Naive B cell (primary cell): ENCODE measurements around the gene COL6A1. TPM values are rescaled to one million over a fixed set of nuclear protein-coding genes. Genes with fewer than 3 reads are reported as not detected.

ENCODE experiments used
- ATAC-seq, 2 donors: fragments of 150-1000 bp; cut with Tn5 transposase; 2 replicates each; pipeline ENCODE4 v1.10.0; 2021; ENCODE audit warnings: low read depth in 2 of 2, mild to moderate bottlenecking in 2 of 2, moderate library complexity in 2 of 2
- DNase-seq: peaks from one replicate; pipeline ENCODE4 v3.0.0; 2022
- H3K27ac Mint-ChIP-seq, 6 donors: one replicate each; pipeline ENCODE4 v1.8.0; 2020 to 2022; ENCODE audit warnings: mild to moderate bottlenecking in 6 of 6, mixed read lengths in 6 of 6, moderate library complexity in 5 of 6, inconsistent platforms in 2 of 6
- H3K27me3 Mint-ChIP-seq, 3 donors: one replicate each; pipeline ENCODE4 v1.8.0; 2021 to 2022; ENCODE audit warnings: mixed read lengths in 3 of 3, mild to moderate bottlenecking in 1 of 3
- H3K36me3 Mint-ChIP-seq, 2 donors: one replicate each; pipeline ENCODE4 v1.8.0; 2020 to 2022; ENCODE audit warnings: mixed read lengths in 2 of 2, inconsistent platforms in 1 of 2, mild to moderate bottlenecking in 1 of 2
- H3K4me1 Mint-ChIP-seq, 3 donors: one replicate each; pipeline ENCODE4 v1.8.0; 2020 to 2022; ENCODE audit warnings: mixed read lengths in 3 of 3, inconsistent platforms in 1 of 3, mild to moderate bottlenecking in 1 of 3, moderate library complexity in 1 of 3
- H3K4me3 Mint-ChIP-seq, 8 donors: one replicate each; pipeline ENCODE4 v1.8.0; 2020 to 2022; ENCODE audit warnings: mild to moderate bottlenecking in 8 of 8, mixed read lengths in 8 of 8, moderate library complexity in 8 of 8, inconsistent platforms in 2 of 8
- H3K9me3 Mint-ChIP-seq, 7 donors: one replicate each; pipeline ENCODE4 v1.8.0; 2020 to 2022; ENCODE audit warnings: mixed read lengths in 7 of 7, mild to moderate bottlenecking in 5 of 7, inconsistent platforms in 2 of 7, moderate library complexity in 1 of 7
- polyA plus RNA-seq, 6 donors: library from polyadenylated mRNA; unstranded; fragments of 300-500 nt; fragmentation: Illumina TruSeq; gene quantifications; one replicate each; pipeline ENCODE4 v1.2.3, GENCODE V29; 2021; ENCODE audit warnings: low read depth in 6 of 6

The COL6A1 gene
- polyA plus RNA-seq, 6 donors from 2014 or later, result not detected

GRCh38 chr21:46008893-46009621 is 27.5 kb downstream of the COL6A1 start:
- ATAC-seq (no peak), DNase-seq (no peak)
- H3K9me3 Mint-ChIP-seq, result peaks cover 3 to 12% (median 5%) of the 10 kb centered on the region in 7 donors
- no peak overlapping the region for H3K27ac Mint-ChIP-seq
- peaks cover 0 to 9% (median 9%) of the 10 kb centered on the region in 3 donors for H3K27me3 Mint-ChIP-seq
- no peaks in the 10 kb centered on the region for H3K4me1 Mint-ChIP-seq
- H3K4me3 Mint-ChIP-seq, result no peak overlapping the region
- H3K36me3 Mint-ChIP-seq, result no peaks in the 10 kb centered on the region

DNA sequence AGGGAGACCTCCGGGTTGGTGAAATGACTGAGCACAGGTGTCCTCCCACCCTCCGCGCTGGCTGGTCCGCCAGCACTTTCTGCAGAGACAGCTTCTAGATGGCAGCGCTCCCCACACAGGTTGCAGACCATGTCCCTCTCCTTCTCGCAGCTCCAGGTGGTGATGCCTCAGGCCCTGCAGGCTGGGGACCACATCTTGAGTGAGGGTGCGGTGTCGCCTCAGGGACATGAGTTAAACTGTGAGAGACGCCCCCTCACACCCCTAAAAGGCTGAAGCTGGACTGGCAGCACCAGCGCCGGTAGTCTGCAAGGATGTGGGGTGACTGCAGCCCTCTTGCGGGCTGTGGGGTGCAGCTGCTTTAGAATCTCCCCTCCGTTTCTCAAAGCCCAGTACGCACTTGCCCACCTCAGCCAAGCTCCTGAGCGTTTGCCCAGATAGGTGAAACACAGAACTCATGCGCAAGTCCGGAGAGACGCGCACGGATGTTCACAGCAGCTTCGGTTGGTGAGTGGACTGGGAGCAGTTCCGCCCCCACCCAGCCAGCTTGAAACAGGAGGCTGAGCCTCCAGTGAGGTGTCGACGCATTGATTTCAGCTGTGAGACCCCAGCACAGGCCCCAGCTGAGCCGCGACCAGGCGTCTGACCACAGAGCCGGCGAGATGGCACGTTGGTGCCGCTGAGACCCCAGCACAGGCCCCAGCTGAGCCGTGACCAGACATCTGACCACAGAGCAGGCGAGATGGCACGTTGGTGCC is 28.6 kb downstream of the COL6A1 start:
- Mint-ChIP-seq H3K4me3 (no peak overlapping the region), H3K27ac (peak overlapping the region in 1 of 6 donors; percentile 20), H3K27me3 (peaks cover 6 to 13% (median 12%) of the 10 kb centered on the region in 3 donors), H3K9me3 (peaks cover 3 to 10% (median 5%) of the 10 kb centered on the region in 7 donors), H3K36me3 (no peaks in the 10 kb centered on the region), H3K4me1 (no peaks in the 10 kb centered on the region)
- DNase-seq, result no peak
- ATAC-seq, result no peak

GRCh38 chr21:46011267-46011967 is 29.8 kb downstream of the COL6A1 start:
- Mint-ChIP-seq H3K4me1 (no peaks in the 10 kb centered on the region), H3K4me3 (peak overlapping the region in 1 of 8 donors; percentile 21), H3K9me3 (peaks cover 2 to 10% (median 4%) of the 10 kb centered on the region in 7 donors), H3K36me3 (no peaks in the 10 kb centered on the region), H3K27me3 (peaks cover 7 to 19% (median 18%) of the 10 kb centered on the region in 3 donors), H3K27ac (peak overlapping the region in 1 of 6 donors; percentile 32)
- no peak for DNase-seq
- no peak for ATAC-seq

- Mint-ChIP-seq H3K27ac (no peak overlapping the region), H3K27me3 (peaks cover 14 to 26% (median 25%) of the 10 kb centered on the region in 3 donors), H3K36me3 (no peaks in the 10 kb centered on the region), H3K4me3 (no peak overlapping the region), H3K4me1 (no peaks in the 10 kb centered on the region), H3K9me3 (peaks cover 2 to 10% (median 4%) of the 10 kb centered on the region in 7 donors)
- DNase-seq (no peak), ATAC-seq (no peak)
Measured at GRCh38 chr21:46012154-46012553, 30.6 kb downstream of the COL6A1 start.

DNA sequence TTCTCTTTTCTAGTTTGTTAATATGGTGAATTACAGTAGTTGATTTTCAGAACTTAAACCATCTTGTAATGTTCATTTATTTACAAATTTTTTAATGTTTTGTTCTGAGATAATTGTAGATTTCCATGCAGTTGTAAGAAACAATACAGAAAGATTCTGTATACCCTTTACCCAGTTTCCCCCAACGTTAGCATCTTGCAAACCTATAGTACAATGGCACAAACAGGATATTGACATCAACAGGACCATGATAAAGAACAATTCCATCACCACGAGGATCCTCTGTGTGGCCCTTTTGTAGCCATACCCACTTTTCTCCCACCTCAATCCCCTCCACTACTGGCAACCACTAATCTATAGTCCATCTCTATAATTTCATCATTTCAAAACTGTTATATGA is 33.3 kb downstream of the COL6A1 start:
- DNase-seq (no peak), ATAC-seq (no peak)
- Mint-ChIP-seq H3K27me3 (peaks cover 40 to 50% (median 44%) of the 10 kb centered on the region in 3 donors), H3K27ac (no peak overlapping the region), H3K4me3 (no peak overlapping the region), H3K4me1 (no peaks in the 10 kb centered on the region), H3K36me3 (peaks cover 0 to 6% of the 10 kb centered on the region in 2 donors), H3K9me3 (peaks cover 0 to 2% (median 0%) of the 10 kb centered on the region in 7 donors)

DNA sequence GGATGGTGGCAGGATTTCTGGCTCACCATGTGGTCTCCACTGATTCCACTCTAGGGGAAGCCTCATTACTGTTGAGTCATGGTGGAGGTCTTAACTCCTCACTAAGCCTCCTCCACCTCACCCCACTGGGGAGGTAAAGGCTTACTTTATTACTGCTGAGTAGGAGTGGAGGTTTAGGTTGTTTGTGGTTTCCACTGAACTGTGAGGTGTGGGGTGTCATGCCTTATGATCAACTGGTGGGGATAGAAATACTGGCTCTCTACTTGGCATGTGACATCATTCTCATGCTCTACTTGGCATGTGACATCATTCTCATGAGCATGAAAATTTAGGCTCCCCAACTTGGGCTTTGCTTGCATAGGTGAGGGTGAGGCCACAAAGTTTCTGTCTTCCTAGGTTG is 35.6 kb downstream of the COL6A1 start:
- Mint-ChIP-seq H3K9me3 (peaks cover 0 to 2% (median 0%) of the 10 kb centered on the region in 7 donors), H3K36me3 (peaks cover 0 to 6% of the 10 kb centered on the region in 2 donors), H3K27ac (no peak overlapping the region), H3K4me1 (no peaks in the 10 kb centered on the region), H3K4me3 (no peak overlapping the region), H3K27me3 (peaks cover 53 to 61% (median 54%) of the 10 kb centered on the region in 3 donors)
- no peak for ATAC-seq
- no peak for DNase-seq

GRCh38 chr21:46017695-46018094 is 36.1 kb downstream of the COL6A1 start:
- ATAC-seq (no peak), DNase-seq (no peak)
- peaks cover 0 to 6% of the 10 kb centered on the region in 2 donors for H3K36me3 Mint-ChIP-seq
- H3K9me3 Mint-ChIP-seq, result peaks cover 0 to 2% (median 0%) of the 10 kb centered on the region in 7 donors
- H3K4me3 Mint-ChIP-seq, result no peak overlapping the region
- peaks cover 52 to 66% (median 53%) of the 10 kb centered on the region in 3 donors for H3K27me3 Mint-ChIP-seq
- H3K27ac Mint-ChIP-seq, result no peak overlapping the region
- H3K4me1 Mint-ChIP-seq, result no peaks in the 10 kb centered on the region

DNA sequence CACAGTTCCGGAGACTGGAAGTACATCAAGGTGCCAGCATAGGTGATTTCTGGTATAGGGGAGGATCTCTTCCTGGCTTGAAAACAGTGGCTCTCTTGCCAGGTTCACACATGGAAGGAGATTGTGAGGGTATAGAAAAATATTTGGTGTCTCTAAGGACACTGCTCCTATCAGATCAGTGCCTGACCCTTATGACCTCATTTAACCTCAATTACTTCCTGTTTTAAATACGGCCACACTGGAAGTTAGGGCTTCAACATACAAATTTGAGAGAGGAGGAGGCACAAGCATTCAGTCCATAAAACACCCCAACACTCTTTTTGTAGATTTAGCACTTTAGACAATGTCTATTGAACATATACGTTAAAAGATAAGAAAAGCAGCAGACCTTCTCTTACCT is 37.0 kb downstream of the COL6A1 start:
- H3K36me3 Mint-ChIP-seq, result peaks cover 0 to 6% of the 10 kb centered on the region in 2 donors
- H3K4me1 Mint-ChIP-seq, result no peaks in the 10 kb centered on the region
- peaks cover 0 to 2% (median 0%) of the 10 kb centered on the region in 7 donors for H3K9me3 Mint-ChIP-seq
- ATAC-seq (no peak), DNase-seq (no peak)
- peaks cover 49 to 66% (median 53%) of the 10 kb centered on the region in 3 donors for H3K27me3 Mint-ChIP-seq
- no peak overlapping the region for H3K4me3 Mint-ChIP-seq
- H3K27ac Mint-ChIP-seq, result no peak overlapping the region

DNA sequence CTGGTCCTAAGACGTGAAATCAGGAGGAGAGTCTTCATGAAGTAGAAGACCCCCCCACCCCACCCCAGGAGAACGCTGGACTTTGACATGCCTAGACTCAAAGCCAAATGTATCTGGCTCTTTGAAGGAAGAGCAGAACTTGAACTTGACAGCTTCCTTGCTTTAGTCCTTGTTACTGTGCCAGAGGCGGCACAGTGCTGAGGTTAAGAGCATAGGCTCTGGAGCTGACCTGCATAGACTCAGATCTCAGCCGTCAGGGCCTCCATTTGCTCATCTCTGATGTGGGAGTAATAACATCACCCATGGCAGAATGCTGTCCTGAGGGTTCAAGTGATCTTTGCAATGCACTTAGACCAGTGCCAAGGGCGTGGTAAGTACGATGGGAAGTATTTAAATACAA is 39.0 kb downstream of the COL6A1 start:
- H3K36me3 Mint-ChIP-seq, result peaks cover 0 to 6% of the 10 kb centered on the region in 2 donors
- no peaks in the 10 kb centered on the region for H3K4me1 Mint-ChIP-seq
- H3K9me3 Mint-ChIP-seq, result peaks cover 0 to 2% (median 0%) of the 10 kb centered on the region in 7 donors
- ATAC-seq (no peak), DNase-seq (no peak)
- H3K27ac Mint-ChIP-seq, result no peak overlapping the region
- no peak overlapping the region for H3K4me3 Mint-ChIP-seq
- peaks cover 45 to 64% (median 46%) of the 10 kb centered on the region in 3 donors for H3K27me3 Mint-ChIP-seq

GRCh38 chr21:46021398-46021797 is 39.8 kb downstream of the COL6A1 start:
- H3K4me3 Mint-ChIP-seq, result no peak overlapping the region
- no peak overlapping the region for H3K27ac Mint-ChIP-seq
- DNase-seq (no peak), ATAC-seq (no peak)
- H3K9me3 Mint-ChIP-seq, result no peaks in the 10 kb centered on the region
- H3K27me3 Mint-ChIP-seq, result peaks cover 41 to 59% (median 46%) of the 10 kb centered on the region in 3 donors
- H3K36me3 Mint-ChIP-seq, result peaks cover 0 to 6% of the 10 kb centered on the region in 2 donors
- no peaks in the 10 kb centered on the region for H3K4me1 Mint-ChIP-seq

DNA sequence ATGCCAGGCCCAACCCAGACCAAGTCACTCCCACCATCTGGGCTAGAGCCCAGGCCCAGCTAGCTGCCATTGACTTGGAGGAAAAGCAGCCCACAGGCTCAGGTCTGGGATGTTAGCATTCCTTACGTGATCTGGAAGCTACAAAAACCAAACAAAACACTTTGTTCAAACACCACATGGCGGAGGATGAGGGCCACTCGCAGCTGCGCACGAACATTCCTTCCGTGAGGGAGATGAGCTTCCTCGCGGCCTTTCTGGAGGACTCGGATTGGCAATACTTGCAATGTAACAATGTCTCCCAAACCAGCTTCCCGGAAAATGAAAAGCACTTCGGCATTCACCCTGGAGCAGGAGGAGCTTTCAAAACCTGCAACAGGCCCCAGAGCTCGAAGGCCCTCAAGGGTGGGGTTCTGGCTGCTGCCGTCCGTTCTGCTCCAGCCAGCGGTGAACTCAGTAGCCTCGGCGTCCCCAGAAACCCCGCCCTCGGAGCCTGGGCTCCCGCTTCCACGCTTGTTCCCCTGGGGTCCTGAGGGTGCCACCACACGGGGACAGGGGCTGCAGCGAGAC is 40.5 kb downstream of the COL6A1 start:
- ATAC-seq (no peak), DNase-seq (no peak)
- no peak overlapping the region for H3K27ac Mint-ChIP-seq
- H3K9me3 Mint-ChIP-seq, result no peaks in the 10 kb centered on the region
- no peaks in the 10 kb centered on the region for H3K4me1 Mint-ChIP-seq
- H3K4me3 Mint-ChIP-seq, result no peak overlapping the region
- peaks cover 34 to 52% (median 41%) of the 10 kb centered on the region in 3 donors for H3K27me3 Mint-ChIP-seq
- peaks cover 0 to 6% of the 10 kb centered on the region in 2 donors for H3K36me3 Mint-ChIP-seq

DNA sequence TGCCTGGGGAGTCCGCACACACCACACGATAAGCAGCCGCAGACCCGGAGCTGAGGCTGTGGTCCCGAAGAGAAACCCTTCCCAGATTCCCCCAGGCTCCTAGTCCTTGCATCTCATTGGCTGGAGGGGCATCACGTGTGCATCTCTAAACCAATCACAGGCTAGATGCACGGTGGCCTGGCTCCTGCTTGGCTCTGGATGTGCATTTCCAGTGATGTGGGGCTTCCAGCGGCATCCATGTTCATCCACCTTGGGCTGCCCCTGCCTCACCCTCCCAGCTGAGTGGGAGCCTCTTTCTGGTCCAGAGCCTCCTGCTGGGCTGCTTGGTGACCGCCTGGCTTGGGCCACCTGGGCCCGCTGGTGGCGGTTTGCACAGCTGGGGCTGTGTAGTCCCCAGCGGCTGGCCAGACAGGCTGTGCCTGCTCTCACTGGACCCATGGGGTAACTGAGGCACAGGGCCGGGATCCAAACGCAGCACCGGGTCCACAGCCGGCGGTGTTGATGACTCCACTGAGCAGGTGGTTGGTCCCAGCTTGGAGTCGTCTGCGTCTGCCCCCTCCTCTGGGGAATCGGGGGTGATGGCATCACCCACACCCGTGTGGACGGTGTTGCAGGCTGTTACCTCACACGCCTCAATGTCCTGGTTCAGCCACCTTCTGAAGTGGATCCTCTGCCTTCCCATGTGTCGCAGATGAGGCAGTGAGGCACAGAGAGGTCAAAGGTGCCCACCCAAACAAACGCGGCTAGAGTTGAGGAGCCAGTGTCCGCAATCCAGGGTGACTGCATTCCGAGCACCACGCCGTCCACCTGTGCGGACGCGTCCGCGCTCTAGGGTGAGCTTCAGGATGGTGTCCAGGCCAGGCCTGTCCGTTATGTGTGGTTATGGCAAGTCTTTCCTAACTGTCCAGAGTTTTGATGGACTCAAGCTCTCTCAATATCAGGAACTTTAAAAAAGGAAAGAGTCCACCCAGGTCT is 41.3 kb downstream of the COL6A1 start:
- H3K4me1 Mint-ChIP-seq, result no peaks in the 10 kb centered on the region
- no peak for ATAC-seq
- H3K27me3 Mint-ChIP-seq, result peaks cover 28 to 44% (median 33%) of the 10 kb centered on the region in 3 donors
- peaks cover 0 to 6% of the 10 kb centered on the region in 2 donors for H3K36me3 Mint-ChIP-seq
- no peak for DNase-seq
- no peak overlapping the region for H3K27ac Mint-ChIP-seq
- no peak overlapping the region for H3K4me3 Mint-ChIP-seq
- H3K9me3 Mint-ChIP-seq, result peaks cover 0 to 2% (median 0%) of the 10 kb centered on the region in 7 donors
